IMR-90 (cell line): ENCODE measurements around the gene TIMM10. TPM values are rescaled to one million over a fixed set of nuclear protein-coding genes. Genes with fewer than 3 reads are reported as not detected.

Experiments used
- ATAC-seq: fragments of 200-7000 bp; cut with Tn5 transposase; 2 replicates; pipeline ENCODE4 v1.9.1; 2020; ENCODE audit warnings: low read depth, mild to moderate bottlenecking, moderate library complexity
- BruUV-seq: library from RNA; stranded (reverse); fragments of 400-500 nt; replicated peaks from 2 replicates; lab custom pipeline; 2021; lab: Mats Ljungman, UMichigan
- CTCF ChIA-PET: fragments of 300-600 bp; formaldehyde crosslinking; extraction: SDS; loops from one replicate; lab custom pipeline; 2021; ENCODE audit warnings: antibody characterized with exemption; lab: Yijun Ruan, JAX
- POLR2A ChIA-PET: fragments of 300-600 bp; sonication (Branson Sonifier 250); formaldehyde crosslinking; loops from one replicate; lab custom pipeline; 2022; ENCODE audit warnings: antibody characterized with exemption; ENCODE audit not compliant: unreplicated experiment; lab: Charles Lee
- DNase-seq: peaks from one replicate; pipeline ENCODE4 v3.0.0; 2013
- H2AFZ ChIP-seq: replicated peaks from 2 replicates; pipeline ENCODE3; 2013; ENCODE audit warnings: low read length, mild to moderate bottlenecking; ENCODE audit not compliant: poor library complexity
- H2AK5ac ChIP-seq: 2 replicates; pipeline ENCODE4 v1.6.1; 2013; ENCODE audit warnings: low read depth, low read length, inconsistent platforms
- H2AK9ac ChIP-seq: replicated peaks from 2 replicates; pipeline ENCODE3; 2013; ENCODE audit warnings: mild to moderate bottlenecking, low read depth, low read length, moderate library complexity; ENCODE audit not compliant: poor library complexity
- H2BK120ac ChIP-seq: 2 replicates; pipeline ENCODE4 v1.6.1; 2013; ENCODE audit warnings: low read depth, low read length, inconsistent platforms
- H2BK15ac ChIP-seq: 3 replicates; pipeline ENCODE4 v1.6.1; 2013; ENCODE audit warnings: low read depth, low read length, inconsistent platforms
- H2BK20ac ChIP-seq: 2 replicates; pipeline ENCODE4 v1.6.1; 2013; ENCODE audit warnings: low read depth, mild to moderate bottlenecking, inconsistent platforms, low read length, moderate library complexity
- H2BK5ac ChIP-seq: 2 replicates; pipeline ENCODE4 v1.6.1; 2013; ENCODE audit warnings: mild to moderate bottlenecking, low read depth, low read length, inconsistent platforms; ENCODE audit not compliant: poor library complexity, severe bottlenecking
- H3K14ac ChIP-seq: replicated peaks from 2 replicates; pipeline ENCODE4 v1.6.1; 2013; ENCODE audit warnings: low read depth, low read length, inconsistent platforms
- H3K18ac ChIP-seq: 2 replicates; pipeline ENCODE4 v1.6.1; 2013; ENCODE audit warnings: low read depth, low read length, control low read depth
- H3K23ac ChIP-seq: 2 replicates; pipeline ENCODE4 v1.6.1; 2013; ENCODE audit warnings: low read depth, low read length, inconsistent platforms
- H3K27ac ChIP-seq: 2 replicates; pipeline ENCODE4 v1.5.1; 2013; ENCODE audit warnings: mild to moderate bottlenecking, control low read depth, low read length; ENCODE audit not compliant: insufficient read depth
- H3K27me3 ChIP-seq: 2 replicates; pipeline ENCODE4 v1.6.1; 2013; ENCODE audit warnings: low read length; ENCODE audit not compliant: control insufficient read depth, insufficient read depth
- H3K36me3 ChIP-seq: 2 replicates; pipeline ENCODE4 v1.6.1; 2013; ENCODE audit warnings: low read length, mixed read lengths; ENCODE audit not compliant: control insufficient read depth, insufficient read depth
- H3K4ac ChIP-seq: 2 replicates; pipeline ENCODE4 v1.6.1; 2013; ENCODE audit warnings: low read depth, low read length, inconsistent platforms
- H3K4me1 ChIP-seq: 2 replicates; pipeline ENCODE4 v1.6.1; 2013; ENCODE audit warnings: low read length, mixed read lengths; ENCODE audit not compliant: control insufficient read depth, insufficient read depth
- H3K4me2 ChIP-seq: 2 replicates; pipeline ENCODE4 v1.6.1; 2013; ENCODE audit warnings: low read depth, mild to moderate bottlenecking, control low read depth, low read length, moderate library complexity
- H3K4me3 ChIP-seq: 2 replicates; pipeline ENCODE4 v1.5.1; 2013; ENCODE audit warnings: low read depth, mild to moderate bottlenecking, control low read depth, low read length, moderate library complexity; ENCODE audit not compliant: insufficient read depth
- H3K56ac ChIP-seq: 2 replicates; pipeline ENCODE4 v1.6.1; 2013; ENCODE audit warnings: low read length, inconsistent platforms; ENCODE audit not compliant: insufficient read depth; ENCODE audit errors: extremely low read depth
- H3K79me1 ChIP-seq, 2 experiments: 2 replicates each; pipeline ENCODE4 v1.6.1; 2013; ENCODE audit warnings: low read length in 2 of 2, inconsistent platforms in 1 of 2, low read depth in 1 of 2
- H3K9ac ChIP-seq: 2 replicates; pipeline ENCODE4 v1.6.1; 2013; ENCODE audit warnings: low read depth, low read length, control low read depth
- H3K9me1 ChIP-seq: 2 replicates; pipeline ENCODE4 v1.6.1; 2013; ENCODE audit warnings: low read length, inconsistent platforms; ENCODE audit not compliant: insufficient read depth
- H3K9me3 ChIP-seq: 2 replicates; pipeline ENCODE4 v1.6.1; 2013; ENCODE audit warnings: low read length; ENCODE audit not compliant: control insufficient read depth, insufficient read depth
- H4K20me1 ChIP-seq: 2 replicates; pipeline ENCODE4 v1.6.1; 2013; ENCODE audit warnings: low read length, inconsistent platforms; ENCODE audit not compliant: insufficient read depth
- H4K5ac ChIP-seq: 2 replicates; pipeline ENCODE4 v1.6.1; 2013; ENCODE audit warnings: mild to moderate bottlenecking, low read depth, low read length, control low read depth
- H4K8ac ChIP-seq, 2 experiments: 2 replicates each; pipeline ENCODE4 v1.6.1; 2013; ENCODE audit warnings: low read depth in 2 of 2, low read length in 2 of 2, control low read depth in 1 of 2, inconsistent platforms in 1 of 2
- H4K91ac ChIP-seq: 2 replicates; pipeline ENCODE4 v1.6.1; 2013; ENCODE audit warnings: low read depth, low read length, inconsistent platforms; ENCODE audit not compliant: insufficient read depth
- CEBPB ChIP-seq: IDR thresholded peaks from 2 replicates; pipeline ENCODE4 v1.6.1; 2012; ENCODE audit warnings: low read depth, low read length, improper control_type of control experiment
- NFE2L2 ChIP-seq: fragments of 150-350 bp; IDR thresholded peaks from 2 replicates; pipeline ENCODE4 v1.6.1; 2016; ENCODE audit warnings: low read depth, mild to moderate bottlenecking, low read length
- WGBS, 2 experiments: methylation state at CpG; one replicate each; pipeline versions ENCODE4 v1.1.5 to v1.1.7; 2013; ENCODE audit warnings: missing lambda C conversion rate in 2 of 2; ENCODE audit not compliant: insufficient read length in 1 of 2; ENCODE audit errors: extremely low coverage in 2 of 2; 5-methylcytosine and 5-hydroxymethylcytosine counted together
- dilution Hi-C: fragments of 300-500 bp; cut with HindIII; formaldehyde crosslinking; loops from one replicate; pipeline ENCODE4 v1.14.3; 2018; ENCODE audit warnings: low sequenced_read_pairs; ENCODE audit not compliant: unreplicated experiment
- in situ Hi-C: fragments of 300-500 bp; cut with MboI; formaldehyde crosslinking; loops from 3 replicates; pipeline ENCODE4 v1.14.3; 2019; ENCODE audit warnings: low sequenced_read_pairs, inconsistent platforms, mixed read lengths
- intact Hi-C: fragments of 100-400 bp; cut with micrococcal nuclease; formaldehyde crosslinking; loops from 2 replicates; pipeline ENCODE4 v1.10.0; 2022
- polyA plus RNA-seq, 3 experiments: library from polyadenylated mRNA; depleted of rRNA; stranded (reverse); fragments of >200 nt; gene quantifications; 2 replicates each; pipeline ENCODE4 v1.2.3, GENCODE V29; 2012; ENCODE audit warnings: low replicate concordance in 1 of 3
- total RNA-seq: library from RNA; depleted of rRNA; stranded (reverse); fragments of >200 nt; gene quantifications from 2 replicates; pipeline ENCODE4 v1.2.3, GENCODE V29; 2012

TIMM10 gene
- total and polyA plus RNA-seq, 2 of the 4 experiments (the other 2 are of a cell fraction), result 96.8 to 135 TPM

GRCh38 chr11:57555393-57555792 lies 24.8 kb upstream of the TIMM10 start:
- Histone ChIP-seq H2BK5ac (no peak overlapping the region), H4K91ac (no peak overlapping the region), H3K23ac (no peak overlapping the region), H3K27me3 (no peaks in the 10 kb centered on the region), H3K9me1 (no peaks in the 10 kb centered on the region), H3K9me3 (no peaks in the 10 kb centered on the region), H3K4ac (no peak overlapping the region), H3K56ac (no peak overlapping the region), H3K79me1 (no peaks in the 10 kb centered on the region), H2AFZ (no peak overlapping the region), H3K18ac (no peak overlapping the region), H3K36me3 (peaks cover 52% of the 10 kb centered on the region), H3K4me1 (no peaks in the 10 kb centered on the region), H2BK120ac (no peak overlapping the region), H4K5ac (no peak overlapping the region), H2BK20ac (no peak overlapping the region), H3K4me3 (no peak overlapping the region), H2AK5ac (no peak overlapping the region), H3K4me2 (no peak overlapping the region), H3K14ac (no peak overlapping the region), H3K27ac (no peak overlapping the region), H4K8ac (no peak overlapping the region), H2BK15ac (no peak overlapping the region), H3K9ac (no peak overlapping the region), H4K20me1 (no peaks in the 10 kb centered on the region), H2AK9ac (no peak overlapping the region)
- ATAC-seq, result no peak
- dilution Hi-C loops (no loop called here), in situ Hi-C loops (no loop called here), intact Hi-C loops (no loop called here)
- ChIA-PET POLR2A (no interaction called here), CTCF (interaction anchor here (0.7 kb wide), 1 partner anchor 62 kb away, joined by 5 read pairs; no protein-coding TSS in a partner anchor)
- 100% methylated on average over 1 of the region's 2 CpGs; no CpG with 5 or more reads in 1 of the 2 experiments for WGBS, 2 experiments
- TF ChIP-seq NFE2L2, result no peak
- peak; percentile 29; the same call in 1 of the 2 replicates for TF ChIP-seq CEBPB
- no peak for DNase-seq
- no TSS peak for BruUV-seq
